Measurements from ENCODE around the gene KSR2.
"Not testable (repeated sequence)": the region's sequence is repeated elsewhere in the genome, so short reads cannot be mapped to it uniquely, and the experiment has no call there.

The KSR2 gene

GRCh38 chr12:117860787-117861290 is 108.0 kb downstream of the KSR2 start:
- FAIRE-seq: not testable (repeated sequence)

DNA sequence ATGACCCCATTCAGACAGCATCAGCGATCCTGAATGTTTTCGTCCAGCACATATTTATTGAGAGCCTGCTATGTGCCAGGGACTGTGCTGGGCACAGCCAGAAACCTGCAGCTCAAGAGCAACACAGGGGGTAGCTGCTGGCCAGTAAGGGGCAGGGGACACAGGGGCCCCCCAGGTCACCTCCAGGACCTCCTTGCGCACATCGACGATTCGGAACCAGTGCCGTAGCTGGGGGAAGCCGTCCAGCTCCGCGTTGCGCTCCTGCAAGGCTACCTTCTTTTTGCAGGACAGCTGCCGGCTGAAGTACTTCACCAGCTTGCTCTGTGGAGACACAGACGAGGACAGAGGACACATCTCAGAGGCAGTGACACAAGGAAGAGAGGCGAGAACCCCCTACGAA is 108.7 kb downstream of the KSR2 start:
- FAIRE-seq (peak; percentile 27), DNase-seq (ENCODE audit: low spot score) (no peak)

More at GRCh38 chr12:117860787-117861290, 108.0 kb downstream of the KSR2 start:
- DNase-seq (ENCODE audit: low spot score): not testable (repeated sequence)

GRCh38 chr12:117857632-117858612 is 110.9 kb downstream of the KSR2 start:
- DNase-seq (ENCODE audit: low spot score) (peak; percentile 47), FAIRE-seq (no peak)

DNA sequence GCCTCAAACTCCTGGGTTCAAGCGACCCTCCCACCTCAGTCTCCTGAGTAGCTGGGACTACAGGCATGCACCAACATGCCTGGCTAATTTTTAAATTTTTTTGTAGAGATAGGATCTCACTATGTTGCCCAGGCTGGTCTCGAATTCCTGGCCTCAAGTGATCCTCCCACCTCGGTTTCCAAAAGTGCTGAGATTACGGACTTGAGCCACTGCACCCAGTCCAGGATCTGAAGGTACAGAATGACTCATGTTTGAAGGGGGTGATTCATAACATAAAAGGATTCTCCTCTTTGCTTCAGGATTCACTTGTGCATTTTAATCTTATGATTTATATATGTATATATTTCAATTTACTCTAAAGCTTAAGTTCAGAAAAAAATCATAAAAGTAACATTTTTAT is 111.7 kb downstream of the KSR2 start:
- DNase-seq (ENCODE audit: low spot score): peak; percentile 39

GRCh38 chr12:117855165-117855564 is 113.6 kb downstream of the KSR2 start:
- DNase-seq (ENCODE audit: low spot score): no peak
- no peak for FAIRE-seq

More for the DNA sequence above, 111.7 kb downstream of the KSR2 start:
- FAIRE-seq: not testable (repeated sequence)

GRCh38 chr12:117854339-117855012 is 114.3 kb downstream of the KSR2 start:
- FAIRE-seq (peak; percentile 52), DNase-seq (ENCODE audit: low spot score) (peak; percentile 77)

DNA sequence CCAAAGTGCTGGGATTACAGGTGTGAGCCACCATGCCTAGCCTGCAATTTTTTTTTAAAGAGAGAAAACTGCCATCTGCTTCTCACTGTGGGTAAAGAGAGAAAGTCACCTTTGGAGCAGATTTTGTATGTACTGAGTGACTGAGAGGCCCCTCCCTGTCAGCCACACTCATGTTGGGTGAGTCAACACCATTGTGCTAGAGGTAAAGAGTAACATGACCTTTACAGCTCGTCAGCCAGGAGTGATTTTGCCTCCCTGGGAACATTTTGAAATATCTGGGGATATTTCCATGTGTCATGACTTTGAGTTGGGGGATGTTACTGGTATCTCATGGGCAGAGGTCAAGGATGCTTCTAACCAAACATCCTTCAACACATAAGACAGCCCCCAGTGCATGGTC is 115.2 kb downstream of the KSR2 start:
- DNase-seq (ENCODE audit: low spot score) (peak; percentile 56), FAIRE-seq (no peak)

- FAIRE-seq: no peak
- DNase-seq (ENCODE audit: low spot score): peak; percentile 67
These were observed 118.7 kb downstream of the KSR2 start for GRCh38 chr12:117850048-117850447.

- DNase-seq (ENCODE audit: low spot score) (no peak), FAIRE-seq (no peak)
These were observed 121.4 kb downstream of the KSR2 start for GRCh38 chr12:117847371-117847770.

DNA sequence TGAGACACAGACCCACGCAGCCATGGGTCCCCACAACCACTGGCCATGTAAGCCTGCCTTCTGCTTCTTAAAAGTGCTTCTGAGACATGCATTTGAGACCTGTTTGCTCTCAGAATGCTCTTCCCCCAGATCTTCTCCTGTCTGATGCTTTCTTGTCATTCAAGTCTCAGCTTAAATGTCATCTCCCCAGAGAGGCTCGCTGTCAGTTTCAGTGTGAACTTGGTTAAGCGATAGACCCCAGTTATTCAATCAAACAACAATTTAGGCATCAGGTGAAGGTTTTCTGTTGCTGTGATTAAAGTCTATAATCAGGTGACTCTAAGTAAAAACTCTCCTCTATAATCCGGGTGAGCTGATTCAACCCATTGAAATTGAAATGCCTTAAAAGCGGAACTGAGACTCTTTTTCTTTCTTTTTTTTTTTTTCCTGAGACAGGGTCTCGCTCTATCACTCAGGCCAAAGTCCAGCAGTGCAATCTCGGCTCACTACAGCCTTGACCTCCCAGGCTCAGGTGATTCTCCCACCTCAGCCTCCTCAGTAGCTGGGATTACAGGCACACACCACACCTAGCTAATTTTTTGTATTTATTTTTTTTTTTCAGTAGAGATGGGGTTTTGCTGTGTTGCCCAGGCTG is 123.4 kb downstream of the KSR2 start:
- no peak for DNase-seq (ENCODE audit: low spot score)

GRCh38 chr12:117844114-117844830 is 124.5 kb downstream of the KSR2 start:
- DNase-seq (ENCODE audit: low spot score): no peak
- no peak for FAIRE-seq

More for the DNA sequence above, 123.4 kb downstream of the KSR2 start:
- FAIRE-seq: no peak

GRCh38 chr12:117842630-117843029 is 126.2 kb downstream of the KSR2 start:
- DNase-seq (ENCODE audit: low spot score): no peak
- FAIRE-seq: no peak

DNA sequence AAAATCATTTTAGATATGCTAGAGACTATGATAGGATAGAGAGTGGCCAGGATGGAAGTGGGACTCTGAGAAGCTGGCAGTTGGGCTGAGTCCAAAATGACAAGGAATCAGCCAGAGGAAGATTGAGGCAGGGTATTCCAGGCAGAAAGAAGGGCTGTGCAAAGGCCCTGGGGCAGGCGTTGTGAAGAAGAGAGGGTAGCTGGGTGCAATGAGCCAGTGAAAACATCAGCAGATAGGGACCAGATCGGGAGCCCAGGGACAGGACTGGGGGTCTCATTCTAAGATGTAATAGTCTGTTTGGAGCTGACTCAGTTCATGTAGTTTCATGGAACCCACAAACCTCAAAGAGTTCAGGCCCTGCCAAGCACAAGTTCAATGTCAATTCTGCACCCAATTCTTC is 126.6 kb downstream of the KSR2 start:
- DNase-seq (ENCODE audit: low spot score): no peak

GRCh38 chr12:117837737-117838050 is 131.1 kb downstream of the KSR2 start:
- FAIRE-seq (no peak), DNase-seq (ENCODE audit: low spot score) (no peak)

More for the DNA sequence above, 126.6 kb downstream of the KSR2 start:
- no peak for FAIRE-seq

- DNase-seq (ENCODE audit: low spot score) (peak; percentile 74), FAIRE-seq (peak; percentile 70)
These were observed 131.6 kb downstream of the KSR2 start for GRCh38 chr12:117836999-117837736.

GRCh38 chr12:117836476-117836875 is 132.3 kb downstream of the KSR2 start:
- FAIRE-seq (no peak), DNase-seq (ENCODE audit: low spot score) (no peak)

DNA sequence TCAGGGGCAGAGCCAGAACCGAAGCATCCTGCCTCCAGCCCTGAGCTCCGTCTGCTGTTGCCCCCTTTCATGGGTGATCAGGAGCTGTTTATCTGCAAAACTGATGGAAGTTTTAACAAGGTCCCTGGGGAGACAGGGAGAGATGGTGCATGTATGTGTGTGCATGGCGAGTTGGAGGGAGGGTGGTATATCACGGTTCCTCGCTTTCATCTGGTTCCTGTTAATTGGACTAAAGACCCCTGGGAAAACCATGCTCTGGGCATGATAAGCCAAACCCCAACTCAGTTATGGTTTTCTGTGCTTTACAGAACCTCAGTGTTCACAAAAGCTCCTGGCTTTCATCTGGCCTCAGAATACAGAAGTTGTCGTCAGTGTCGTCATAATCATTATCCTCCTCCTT is 133.6 kb downstream of the KSR2 start:
- DNase-seq (ENCODE audit: low spot score) (no peak), FAIRE-seq (no peak)

DNA sequence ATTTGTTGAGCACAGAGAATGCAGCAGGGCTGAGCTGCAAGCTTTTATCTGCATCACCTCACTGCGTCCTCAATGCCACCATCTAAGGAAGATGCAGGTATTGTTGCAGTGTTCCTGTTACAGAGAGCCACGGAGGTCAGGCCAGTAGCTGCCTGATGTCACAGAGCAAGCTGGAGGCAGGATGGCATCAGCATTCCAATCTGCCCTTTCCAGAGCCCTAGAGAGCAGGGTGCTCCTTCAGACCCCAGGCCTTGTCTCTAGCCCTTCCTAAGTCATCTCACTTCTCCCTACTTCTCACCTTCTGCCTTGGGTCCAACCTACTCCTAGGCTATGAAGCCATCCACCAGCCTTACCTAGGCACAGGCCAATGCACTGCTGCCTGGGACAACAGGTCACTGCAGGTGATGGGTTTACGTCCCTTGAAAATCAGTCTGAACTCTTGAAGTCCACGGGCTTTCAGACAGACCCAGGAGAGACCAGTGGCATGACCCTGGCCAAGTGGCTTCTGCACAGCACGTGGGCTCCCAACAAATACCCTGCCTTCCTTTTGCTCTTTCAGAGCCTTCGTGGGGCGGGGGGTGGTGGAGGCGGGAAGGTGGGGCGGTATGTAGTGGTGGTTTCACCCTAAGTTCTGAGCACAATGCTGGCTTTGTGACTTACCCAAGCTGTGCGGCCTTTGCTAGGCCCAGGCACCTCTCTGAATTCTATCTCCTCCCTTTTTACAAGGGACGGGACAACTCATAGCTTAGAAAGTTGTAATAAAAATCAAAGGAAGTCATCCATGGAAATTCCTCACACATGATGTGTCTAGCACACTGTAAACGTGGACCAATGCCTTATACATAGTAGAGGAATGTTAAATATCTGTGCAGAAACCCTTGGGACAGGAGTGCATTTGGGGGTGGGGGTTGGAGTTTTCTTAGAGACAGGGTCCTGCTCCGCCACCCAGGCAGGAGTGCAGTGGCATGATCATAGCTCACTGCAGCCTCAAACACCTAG is 136.0 kb downstream of the KSR2 start:
- FAIRE-seq (peak; percentile 48), DNase-seq (ENCODE audit: low spot score) (peak; percentile 72)

DNA sequence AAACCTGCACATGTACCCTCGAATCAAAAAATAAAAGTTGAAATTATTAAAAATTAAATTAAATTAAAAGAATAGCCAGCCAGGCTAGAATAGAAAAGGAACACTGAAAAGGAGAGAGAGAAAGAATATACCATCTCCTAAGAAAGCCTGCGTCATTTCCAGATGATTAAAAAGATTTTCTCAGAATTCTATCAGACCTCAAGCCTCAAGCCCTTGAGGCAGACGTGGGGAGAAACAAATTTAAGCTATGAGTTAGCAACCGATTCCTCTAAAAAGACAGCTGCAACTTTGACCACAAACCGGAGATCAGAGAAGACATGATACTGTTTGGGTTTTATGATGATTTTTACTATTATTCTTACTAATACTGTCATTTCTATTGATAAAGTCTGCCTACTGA is 138.3 kb downstream of the KSR2 start:
- FAIRE-seq: no peak
- no peak for DNase-seq (ENCODE audit: low spot score)

All from urothelium cell line (cell line).